Neural cell (in vitro differentiated cells): ENCODE measurements around the gene PRR30. TPM values are rescaled to one million over a fixed set of nuclear protein-coding genes. Genes with fewer than 3 reads are reported as not detected.

Experiments
- H2AFZ ChIP-seq: fragments of 200-600, 300-800 bp; sonication (generic), shearing (Covaris generic); 2 replicates; pipeline ENCODE4 v1.6.0; 2014; ENCODE audit warnings: low read depth, mild to moderate bottlenecking, antibody characterized with exemption, low read length, moderate library complexity
- H3F3A ChIP-seq: fragments of 200-600 bp; shearing (Covaris generic); 2 replicates; pipeline ENCODE4 v1.6.1; 2016; ENCODE audit warnings: mild to moderate bottlenecking, moderate library complexity, mixed read lengths, antibody characterized with exemption, low read length; ENCODE audit not compliant: insufficient read depth, poor library complexity, severe bottlenecking
- H3K27ac ChIP-seq: fragments of 200-600, 300-800 bp; sonication (generic), shearing (Covaris generic); 2 replicates; pipeline ENCODE4 v1.5.1; 2014; ENCODE audit warnings: mild to moderate bottlenecking, low read length, moderate library complexity
- H3K27me3 ChIP-seq: fragments of 300-800, 200-600 bp; sonication (generic), shearing (Covaris generic); 2 replicates; pipeline ENCODE4 v1.6.0; 2014; ENCODE audit warnings: mild to moderate bottlenecking, low read depth, low read length, moderate library complexity; ENCODE audit not compliant: insufficient read depth
- H3K36me3 ChIP-seq: fragments of 300-800, 200-600 bp; sonication (generic), shearing (Covaris generic); 2 replicates; pipeline ENCODE4 v1.5.1; 2014; ENCODE audit warnings: mild to moderate bottlenecking, antibody characterized with exemption, low read length, moderate library complexity; ENCODE audit not compliant: insufficient read depth
- H3K4me2 ChIP-seq: fragments of 300-800, 200-600 bp; sonication (generic), shearing (Covaris generic); 2 replicates; pipeline ENCODE4 v1.6.0; 2014; ENCODE audit warnings: mild to moderate bottlenecking, low read length
- H3K4me3 ChIP-seq: fragments of 300-800, 200-600 bp; sonication (generic), shearing (Covaris generic); 2 replicates; pipeline ENCODE4 v1.5.1; 2014; ENCODE audit warnings: mild to moderate bottlenecking, low read length, moderate library complexity
- H3K79me2 ChIP-seq: fragments of 200-600 bp; shearing (Covaris generic); replicated peaks from 2 replicates; pipeline ENCODE4 v1.6.0; 2014; ENCODE audit warnings: mild to moderate bottlenecking, low read length, moderate library complexity; ENCODE audit not compliant: insufficient read depth
- H3K9ac ChIP-seq: fragments of 300-800, 200-600 bp; sonication (generic), shearing (Covaris generic); 2 replicates; pipeline ENCODE4 v1.6.1; 2016; ENCODE audit warnings: mild to moderate bottlenecking, low read length, mixed read lengths
- H3K9me2 ChIP-seq: fragments of 200-600 bp; shearing (Covaris generic); 2 replicates; pipeline ENCODE4 v1.6.1; 2016; ENCODE audit warnings: mild to moderate bottlenecking, low read length, mixed read lengths; ENCODE audit not compliant: insufficient read depth
- H3K9me3 ChIP-seq: fragments of 200-600, 300-800 bp; sonication (generic), shearing (Covaris generic); 2 replicates; pipeline ENCODE4 v1.6.1; 2016; ENCODE audit warnings: mild to moderate bottlenecking, mixed run types, low read length, moderate library complexity, mixed read lengths
- H4K20me1 ChIP-seq: fragments of 200-600 bp; shearing (Covaris generic); 2 replicates; pipeline ENCODE4 v1.6.1; 2016; ENCODE audit warnings: mild to moderate bottlenecking, mixed run types; ENCODE audit not compliant: insufficient read depth
- CTCF ChIP-seq: fragments of 450-650 bp; IDR thresholded peaks from 2 replicates; pipeline ENCODE4 v1.5.1; 2014; ENCODE audit warnings: antibody characterized with exemption, mild to moderate bottlenecking, moderate library complexity; ENCODE audit not compliant: poor library complexity, severe bottlenecking
- EP300 ChIP-seq: fragments of 450-650 bp; conservative IDR thresholded peaks from 2 replicates; pipeline ENCODE4 v1.6.1; 2014; ENCODE audit warnings: antibody characterized with exemption, mild to moderate bottlenecking, moderate library complexity; ENCODE audit not compliant: poor library complexity, severe bottlenecking
- EZH2 ChIP-seq: fragments of 200-600, 300-800 bp; shearing (Covaris generic), sonication (generic); IDR thresholded peaks from 2 replicates; pipeline ENCODE4 v1.6.1; 2014; ENCODE audit warnings: antibody characterized with exemption, low read length, borderline replicate concordance, mild to moderate bottlenecking; ENCODE audit not compliant: insufficient read depth, poor library complexity, severe bottlenecking
- MXI1 ChIP-seq: fragments of 450-650 bp; conservative IDR thresholded peaks from 2 replicates; pipeline ENCODE4 v1.6.1; 2014; ENCODE audit warnings: antibody characterized with exemption, mild to moderate bottlenecking; ENCODE audit not compliant: poor library complexity, severe bottlenecking
- POLR2AphosphoS5 ChIP-seq: IDR thresholded peaks from 2 replicates; pipeline ENCODE4 v1.6.1; 2012
- RAD21 ChIP-seq: fragments of 450-650 bp; conservative IDR thresholded peaks from 2 replicates; pipeline ENCODE4 v1.6.1; 2014; ENCODE audit warnings: antibody characterized with exemption, mild to moderate bottlenecking, moderate library complexity
- REST ChIP-seq: IDR thresholded peaks from 2 replicates; pipeline ENCODE4 v1.6.1; 2012; ENCODE audit warnings: borderline replicate concordance
- SMC3 ChIP-seq: fragments of 450-650 bp; conservative IDR thresholded peaks from 2 replicates; pipeline ENCODE4 v1.6.1; 2014; ENCODE audit warnings: antibody characterized with exemption, mild to moderate bottlenecking, moderate library complexity; ENCODE audit not compliant: poor library complexity
- TAF1 ChIP-seq: IDR thresholded peaks from 2 replicates; pipeline ENCODE4 v1.6.1; 2012; ENCODE audit warnings: low read depth
- polyA plus RNA-seq: library from polyadenylated mRNA; depleted of rRNA; stranded (reverse); fragments of >200 nt; gene quantifications from 2 replicates; pipeline ENCODE4 v1.2.3, GENCODE V29; 2014

The PRR30 gene
- polyA plus RNA-seq, 1 donor from 2014 or later = not detected

GRCh38 chr2:27150639-27151230 lies 11.5 kb upstream of the PRR30 start:
- no peak overlapping the region for H3K9ac ChIP-seq
- H2AFZ ChIP-seq = no peak overlapping the region
- TF ChIP-seq EZH2 (no peak), EP300 (no peak), CTCF (no peak), TAF1 (no peak), SMC3 (no peak), RAD21 (no peak)
- no peaks in the 10 kb centered on the region for H3K36me3 ChIP-seq
- no peaks in the 10 kb centered on the region for H4K20me1 ChIP-seq
- no peaks in the 10 kb centered on the region for H3K9me2 ChIP-seq
- H3K79me2 ChIP-seq = no peaks in the 10 kb centered on the region
- H3K27me3 ChIP-seq = no peaks in the 10 kb centered on the region
- no peaks in the 10 kb centered on the region for H3F3A ChIP-seq
- no peak overlapping the region for H3K4me2 ChIP-seq
- H3K4me3 ChIP-seq = no peak overlapping the region
- no peak overlapping the region for H3K27ac ChIP-seq
- H3K9me3 ChIP-seq = no peaks in the 10 kb centered on the region

GRCh38 chr2:27149570-27150405 lies 10.6 kb upstream of the PRR30 start:
- Histone ChIP-seq H3K4me3 (no peak overlapping the region), H3K9ac (no peak overlapping the region), H3K9me2 (no peaks in the 10 kb centered on the region), H3K79me2 (no peaks in the 10 kb centered on the region), H3K27ac (no peak overlapping the region), H4K20me1 (no peaks in the 10 kb centered on the region), H3F3A (no peaks in the 10 kb centered on the region), H3K36me3 (no peaks in the 10 kb centered on the region), H2AFZ (no peak overlapping the region), H3K9me3 (no peaks in the 10 kb centered on the region), H3K27me3 (no peaks in the 10 kb centered on the region), H3K4me2 (no peak overlapping the region)
- TF ChIP-seq MXI1 (no peak), SMC3 (no peak), POLR2AphosphoS5 (no peak), REST (no peak), TAF1 (no peak), RAD21 (no peak), EP300 (no peak), EZH2 (no peak), CTCF (no peak)
